GM19043 (cell line): ENCODE data around the gene C2orf80.
"Not testable (repeated sequence)": the region's sequence is repeated elsewhere in the genome, so short reads cannot be mapped to it uniquely, and the experiment has no call there.

Experiments used
- ATAC-seq: cut with Tn5 transposase; IDR thresholded peaks from one replicate; pipeline ENCODE4 v1.9.1; 2021; ENCODE audit warnings: low read depth; ENCODE audit not compliant: unreplicated experiment

The C2orf80 gene

GRCh38 chr2:208182835-208183234, 7.0 kb downstream of the C2orf80 start:
- no peak for ATAC-seq

DNA sequence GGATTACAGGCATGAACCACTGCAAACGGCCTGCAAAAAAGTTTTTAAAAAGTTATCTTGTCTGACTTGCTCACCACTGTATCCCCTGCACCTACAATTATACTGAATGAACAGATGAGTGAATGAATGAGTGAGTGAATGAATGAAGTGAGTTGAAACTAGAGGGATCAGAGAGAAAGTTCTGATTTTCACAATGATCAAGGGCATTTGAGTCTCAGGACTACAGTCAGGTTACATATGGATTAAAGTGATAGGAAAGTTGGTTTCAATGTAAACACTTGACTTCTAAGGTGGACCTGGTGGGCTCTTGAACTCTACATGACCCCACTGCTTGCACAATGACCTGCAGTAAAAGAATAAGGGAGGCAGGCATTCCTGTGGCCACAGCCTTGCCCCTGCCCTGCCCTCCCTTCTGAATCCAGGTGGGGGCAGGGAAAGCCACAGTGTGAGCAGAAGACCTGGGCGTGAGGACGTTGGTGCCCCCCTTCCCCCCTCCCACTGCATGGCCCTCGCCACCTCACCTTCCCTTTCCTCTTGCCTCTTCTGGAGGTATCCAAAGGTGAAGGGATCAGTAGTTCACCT, 10.7 kb downstream of the C2orf80 start:
- no peak for ATAC-seq

GRCh38 chr2:208175840-208176153, 14.0 kb downstream of the C2orf80 start:
- ATAC-seq = no peak

GRCh38 chr2:208175069-208175839, 14.6 kb downstream of the C2orf80 start:
- peak; percentile 99 for ATAC-seq

DNA sequence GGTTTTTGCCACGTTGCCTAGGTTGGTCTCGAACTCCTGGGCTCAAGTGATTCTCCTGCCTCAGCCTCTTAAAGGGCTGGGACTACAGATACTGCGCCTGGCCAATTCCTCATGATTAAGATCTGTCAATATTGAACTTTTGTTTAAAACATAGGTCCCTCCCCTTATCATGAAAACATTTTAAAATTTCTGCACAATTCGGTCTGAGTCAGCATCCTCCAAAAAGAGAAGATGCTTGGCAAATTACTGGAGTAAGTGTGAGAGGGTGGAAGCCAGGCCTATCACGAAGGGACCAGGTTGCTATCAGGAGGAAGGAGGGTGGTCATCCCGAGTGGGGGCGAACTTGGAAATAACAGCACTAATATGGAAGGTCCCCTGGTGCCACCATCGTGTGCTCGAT, 15.7 kb downstream of the C2orf80 start:
- ATAC-seq = no peak

DNA sequence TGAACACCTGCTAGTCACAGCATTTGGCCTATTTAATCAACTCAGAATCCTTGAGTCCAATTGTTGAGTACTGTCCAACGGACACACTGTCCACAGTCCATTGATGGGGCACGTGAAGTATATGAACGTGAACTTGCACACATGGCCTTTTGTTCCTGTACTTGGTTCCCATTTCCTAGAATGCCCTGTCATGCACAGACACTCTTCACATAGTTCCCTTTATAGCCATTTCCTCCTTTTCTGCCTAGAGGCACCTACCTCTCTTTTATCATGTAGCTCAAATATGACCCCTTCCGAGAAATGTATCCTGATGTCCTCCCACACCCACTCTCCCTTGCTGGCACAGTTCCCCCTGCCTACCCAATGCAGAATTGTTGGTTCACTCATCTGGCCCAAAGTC, 17.7 kb downstream of the C2orf80 start:
- ATAC-seq = no peak

DNA sequence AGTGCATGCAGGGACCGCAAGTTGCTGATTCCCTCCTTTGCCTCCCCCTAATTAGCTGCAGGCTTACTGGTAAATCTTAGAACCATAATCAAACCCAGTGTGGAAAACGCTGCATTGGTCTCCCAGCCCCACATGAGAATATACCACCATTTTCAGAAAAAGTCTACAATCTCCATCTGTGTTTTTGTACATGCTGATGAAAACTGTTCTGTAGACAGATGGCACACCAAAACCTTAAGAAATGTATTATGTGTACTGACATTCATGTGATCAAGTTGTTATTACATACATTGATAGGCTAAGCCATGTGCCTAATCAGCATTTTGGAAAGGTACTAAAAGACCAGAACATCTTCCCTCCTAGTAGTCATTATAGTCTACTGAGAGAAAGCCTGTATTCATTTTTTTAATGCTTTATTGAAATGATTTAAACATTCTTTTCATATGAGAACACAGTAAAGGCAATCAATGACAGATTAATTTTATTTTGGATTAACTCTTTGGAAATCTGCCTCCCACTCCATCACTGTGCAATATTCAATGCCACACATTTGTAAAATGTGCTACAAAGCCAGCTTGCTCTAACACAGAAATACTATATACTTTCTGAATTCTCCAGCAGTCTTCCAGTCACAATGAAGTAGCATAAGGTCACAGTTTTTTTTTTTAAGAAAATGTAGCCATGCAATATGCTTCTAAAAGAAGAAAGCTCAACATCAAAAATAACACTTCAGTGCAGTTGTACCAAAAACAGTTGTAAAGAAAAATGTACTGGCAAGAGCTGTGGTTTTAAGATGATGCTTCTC, 24.7 kb downstream of the C2orf80 start:
- no peak for ATAC-seq

DNA sequence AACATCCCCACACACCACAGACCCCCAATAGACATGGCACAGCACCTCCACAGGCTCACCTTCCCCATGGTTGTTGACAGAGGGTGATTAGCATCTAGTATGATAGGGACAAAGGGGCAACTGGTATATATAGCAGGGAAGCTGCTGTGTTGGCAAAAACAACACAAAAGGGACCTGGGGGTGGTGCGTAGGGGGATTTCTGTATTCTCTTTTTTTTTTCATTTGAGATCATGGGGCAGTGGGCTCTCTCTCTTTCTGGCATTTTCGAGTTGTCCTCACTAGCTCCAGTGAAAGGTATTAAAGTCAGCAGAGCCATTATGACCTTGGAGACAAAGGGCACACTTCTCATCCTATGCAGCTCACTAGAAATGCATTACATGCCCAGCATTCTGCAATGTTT, 26.3 kb downstream of the C2orf80 start, which contains the start of gene CRYGA:
CRYGA (minus strand) TSS at position 101 of the 400 bp plus-strand sequence; CDS start at position 68, 33 bp downstream.
- no peak for ATAC-seq

DNA sequence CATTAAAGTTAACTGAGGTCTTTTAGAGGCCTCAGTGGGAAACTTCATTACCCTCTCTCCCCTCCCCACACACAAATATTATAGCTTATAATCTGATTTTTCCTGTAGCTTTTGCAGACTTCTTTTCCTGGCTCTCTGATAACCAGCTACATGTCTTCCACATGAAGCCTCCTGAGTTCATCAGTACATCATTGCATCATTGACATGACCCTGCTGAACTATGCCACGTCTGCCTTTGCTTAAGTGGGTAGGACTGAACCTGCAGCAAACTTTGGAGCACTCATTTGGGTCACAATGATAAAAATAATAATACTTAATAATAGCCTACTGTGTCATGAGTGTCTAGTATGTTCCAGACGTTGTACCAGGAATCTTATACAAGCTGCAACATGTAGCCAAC, 33.4 kb downstream of the C2orf80 start:
- no peak for ATAC-seq

DNA sequence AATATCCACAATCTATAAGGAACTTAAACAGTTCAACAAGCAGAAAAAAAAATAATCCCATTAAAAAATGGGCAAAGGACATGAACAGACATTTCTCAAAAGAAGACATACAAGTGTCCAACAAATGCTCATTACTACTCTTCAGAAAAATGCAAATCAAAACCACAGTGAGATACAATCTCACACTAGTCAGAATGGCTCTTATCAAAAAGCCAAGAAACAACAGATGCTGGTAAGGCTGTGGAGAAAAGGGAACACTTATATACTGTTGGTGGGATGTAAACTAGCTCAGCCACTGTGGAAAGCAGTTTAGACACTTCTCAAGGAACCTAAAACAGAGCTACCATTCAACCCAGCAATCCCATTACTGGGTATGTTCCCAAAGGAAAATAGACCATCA, 36.7 kb downstream of the C2orf80 start:
- ATAC-seq = no peak

- ATAC-seq = no peak
These were observed 38.9 kb downstream of the C2orf80 start for GRCh38 chr2:208150956-208151355.

GRCh38 chr2:208150094-208150493, 39.7 kb downstream of the C2orf80 start:
- no peak for ATAC-seq

DNA sequence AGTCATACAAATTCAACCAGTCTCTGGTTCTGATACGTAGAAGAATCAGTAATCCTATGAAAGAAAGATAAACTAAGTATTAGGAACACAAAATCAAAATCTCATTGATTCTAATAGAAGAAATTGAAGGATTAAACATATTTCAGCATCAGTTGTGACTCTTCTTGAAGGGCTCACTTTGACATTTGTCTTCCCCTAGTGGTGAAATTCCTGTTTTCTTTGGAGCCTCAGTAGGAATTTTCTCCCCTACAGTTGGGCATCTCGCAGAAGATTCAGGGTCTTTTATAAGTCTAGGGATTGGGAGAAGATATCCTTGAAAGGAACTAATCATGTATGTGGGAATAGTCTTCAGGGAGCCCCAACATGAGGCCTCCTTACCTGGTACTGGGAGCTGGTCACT, 41.0 kb downstream of the C2orf80 start:
- no peak for ATAC-seq

GRCh38 chr2:208147759-208148158, 42.1 kb downstream of the C2orf80 start:
- ATAC-seq = no peak

DNA sequence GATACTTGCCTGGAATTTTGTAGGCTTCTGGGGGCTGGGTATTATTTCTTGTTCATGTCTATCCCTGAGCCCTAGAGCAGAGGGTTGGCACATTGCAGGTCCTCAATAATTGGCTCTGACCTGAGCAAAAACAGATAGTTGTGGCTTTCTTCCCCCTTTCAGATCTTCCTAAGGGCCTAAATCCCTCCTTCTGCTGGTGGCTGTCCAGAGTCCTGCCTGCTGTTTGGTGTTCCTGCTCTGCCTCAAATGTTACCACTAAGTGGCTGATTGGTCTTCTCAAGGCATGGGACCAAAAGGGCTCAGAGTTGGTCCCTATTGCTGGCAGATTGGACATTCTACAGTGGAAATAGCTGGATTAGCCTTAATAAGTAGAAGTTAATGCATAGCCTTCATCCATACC, 42.8 kb downstream of the C2orf80 start:
- no peak for ATAC-seq

DNA sequence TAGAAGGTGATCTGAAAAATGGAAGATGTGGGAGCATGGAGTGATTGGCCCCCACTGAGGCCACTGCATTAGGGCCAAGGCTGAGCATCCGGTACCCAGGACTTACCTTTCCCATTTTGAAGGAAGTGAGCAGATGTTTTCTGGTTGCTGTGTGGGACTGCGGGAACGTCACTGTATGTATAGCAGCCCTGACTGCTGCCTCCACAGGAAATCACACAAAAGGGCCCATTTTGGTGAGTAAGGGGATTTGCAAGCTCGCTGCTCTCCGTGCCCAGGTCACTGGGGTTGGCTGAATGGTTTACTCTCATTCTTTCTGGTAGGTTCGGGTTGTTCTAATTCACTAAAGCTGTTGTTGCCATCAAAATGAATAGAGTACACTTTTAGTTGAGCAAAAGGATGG, 43.8 kb downstream of the C2orf80 start, which contains the start of gene CRYGB:
CRYGB (minus strand) TSS at position 153 of the 400 bp plus-strand sequence; CDS start at position 115, 38 bp downstream.
- ATAC-seq = no peak

DNA sequence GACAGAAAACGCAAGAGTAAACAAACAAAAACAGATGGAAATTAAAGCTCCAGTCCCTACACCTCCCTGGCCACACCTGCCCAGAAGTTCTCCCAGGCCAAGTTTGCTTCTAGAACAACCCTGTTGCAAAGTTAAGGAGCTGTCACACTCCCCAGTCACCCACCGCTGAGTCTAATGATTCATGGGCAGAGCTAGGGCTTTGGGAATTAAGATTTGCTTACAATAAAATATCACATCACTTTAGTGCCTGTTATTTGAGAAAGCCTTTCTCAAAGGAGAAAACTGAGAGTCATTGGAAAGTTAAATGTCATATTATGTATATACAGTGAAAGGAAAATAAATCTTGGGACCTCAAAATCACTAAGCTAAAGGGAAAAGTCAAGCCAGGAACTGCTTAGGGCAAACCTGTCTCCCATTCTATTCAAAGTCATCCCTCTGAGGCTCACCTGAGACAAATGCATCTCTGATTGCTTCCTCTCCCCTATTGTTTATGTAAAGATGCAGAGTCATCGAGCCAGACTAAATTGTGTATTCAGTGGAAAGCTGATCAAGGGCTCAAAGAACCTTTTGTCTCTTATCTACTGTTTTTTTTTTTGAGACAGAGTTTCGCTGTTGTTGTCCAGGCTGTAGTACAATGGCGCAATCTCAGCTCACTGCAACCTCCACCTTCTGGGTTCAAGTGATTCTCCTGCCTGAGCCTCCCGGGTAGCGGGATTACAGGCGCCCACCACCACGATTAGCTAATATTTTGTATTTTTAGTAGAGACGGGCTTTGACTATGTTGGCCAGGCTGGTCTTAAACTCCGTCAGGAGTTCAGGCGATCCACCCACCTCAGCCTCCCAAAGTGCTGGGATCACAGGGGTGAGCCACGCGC, 46.7 kb downstream of the C2orf80 start:
- ATAC-seq = no peak

DNA sequence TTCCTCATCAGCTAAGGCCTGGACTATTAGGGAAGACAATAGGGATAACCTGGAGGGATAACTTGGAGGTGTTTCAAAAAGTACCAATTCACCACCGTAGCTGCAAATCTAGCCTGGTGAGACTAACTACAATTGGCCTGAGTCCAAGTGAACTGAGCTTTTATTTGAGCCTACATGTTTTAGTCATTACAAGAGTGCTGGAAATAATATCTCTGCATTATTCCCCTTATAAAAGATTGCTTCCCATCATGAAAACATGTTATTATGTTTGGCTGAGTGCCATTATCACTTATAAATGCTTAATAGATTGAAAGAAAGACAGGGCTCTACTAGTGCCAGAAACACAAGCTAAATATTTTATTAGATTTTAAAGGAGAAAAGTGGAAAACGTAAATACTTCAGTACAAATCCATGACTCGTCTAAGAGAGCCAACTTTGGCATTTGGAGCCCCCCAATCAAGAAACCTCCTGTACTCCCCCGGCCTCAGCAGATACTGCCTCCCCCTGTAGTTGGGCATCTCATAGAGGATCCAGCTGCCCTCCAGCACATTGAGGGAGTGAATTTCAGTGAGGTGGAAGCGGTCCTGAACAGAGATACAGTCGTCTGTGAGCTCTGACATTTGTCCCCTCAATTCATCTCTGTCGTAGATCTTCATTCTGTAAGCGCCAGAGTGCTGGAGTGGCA, 47.4 kb downstream of the C2orf80 start:
- no peak for ATAC-seq

DNA sequence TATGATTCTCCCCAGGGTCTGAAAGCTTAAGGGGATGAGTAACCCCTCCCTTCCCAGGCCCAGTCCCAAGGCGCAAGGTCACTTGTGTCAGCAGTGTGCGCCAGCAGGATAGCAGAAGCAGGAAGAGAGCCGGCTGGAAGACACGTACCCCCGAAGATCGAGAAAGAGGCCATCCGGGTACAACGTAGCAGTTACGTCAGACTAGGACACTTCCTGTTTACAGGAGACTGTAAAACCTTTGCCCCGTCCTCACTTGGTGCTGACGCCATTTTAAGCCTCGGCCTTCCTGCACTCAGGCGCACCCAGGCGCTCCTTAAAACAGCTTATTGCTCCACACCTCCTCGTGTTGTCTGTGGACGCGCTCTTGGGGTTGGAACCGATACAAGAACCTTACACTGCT, 50.4 kb downstream of the C2orf80 start:
- ATAC-seq = no peak

GRCh38 chr2:208138334-208138733, 51.5 kb downstream of the C2orf80 start:
- ATAC-seq = not testable (repeated sequence)
